GM12891 (cell line): ENCODE data around the gene C6orf58.
A peak's percentile ranks its signal among the peaks of the same experiment; 100 is the strongest.

Experiments
- DNase-seq: peaks from one replicate; pipeline ENCODE4 v3.0.0; 2011; ENCODE audit warnings: low spot score; ENCODE audit not compliant: insufficient read length
- FAIRE-seq: peaks from 2 replicates; lab custom pipeline; 2011; peaks lifted over from hg19 to GRCh38; lab: Jason Lieb, UNC
- PAX5 ChIP-seq: IDR thresholded peaks from 2 replicates; pipeline ENCODE4 v1.6.1; 2011; ENCODE audit warnings: low read length, moderate library complexity, mild to moderate bottlenecking; ENCODE audit not compliant: insufficient read depth, severe bottlenecking
- POLR2A ChIP-seq: IDR thresholded peaks from 2 replicates; pipeline ENCODE4 v1.6.1; 2011; ENCODE audit warnings: low read depth, low read length, control low read depth
- POLR2AphosphoS5 ChIP-seq: IDR thresholded peaks from 2 replicates; pipeline ENCODE4 v1.6.1; 2011; ENCODE audit warnings: low read depth, low read length, control low read depth
- POU2F2 ChIP-seq: IDR thresholded peaks from 2 replicates; pipeline ENCODE4 v1.6.1; 2011; ENCODE audit warnings: low read depth, mild to moderate bottlenecking, control low read depth, low read length, moderate library complexity
- SPI1 ChIP-seq: IDR thresholded peaks from 2 replicates; pipeline ENCODE4 v1.6.1; 2011; ENCODE audit warnings: low read depth, low read length, control low read depth
- TAF1 ChIP-seq: IDR thresholded peaks from 2 replicates; pipeline ENCODE4 v1.6.1; 2011; ENCODE audit warnings: low read depth, low read length, control low read depth

C6orf58 gene

DNA sequence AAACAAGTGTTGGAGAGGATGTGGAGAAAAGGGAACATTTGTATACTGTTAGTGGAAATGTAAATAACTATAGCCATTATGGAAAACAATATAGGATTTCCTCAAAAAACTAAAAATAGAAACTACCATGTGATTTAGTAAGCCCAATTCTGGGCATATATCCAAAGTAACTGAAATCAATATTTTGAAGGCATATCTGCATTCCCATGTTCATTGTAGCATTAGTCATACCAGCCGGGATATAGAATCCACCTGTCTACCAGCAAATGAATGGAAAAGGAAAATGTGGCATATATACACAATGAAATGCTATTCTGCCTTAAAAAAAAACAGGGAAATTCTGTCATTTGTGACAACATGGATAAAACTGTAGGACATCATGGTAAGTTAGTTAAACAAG lies 15.3 kb upstream of the C6orf58 start:
- TF ChIP-seq POLR2A (no peak), POLR2AphosphoS5 (no peak), PAX5 (no peak), POU2F2 (no peak), SPI1 (no peak), TAF1 (no peak)
- no peak for FAIRE-seq
- DNase-seq, result no peak

DNA sequence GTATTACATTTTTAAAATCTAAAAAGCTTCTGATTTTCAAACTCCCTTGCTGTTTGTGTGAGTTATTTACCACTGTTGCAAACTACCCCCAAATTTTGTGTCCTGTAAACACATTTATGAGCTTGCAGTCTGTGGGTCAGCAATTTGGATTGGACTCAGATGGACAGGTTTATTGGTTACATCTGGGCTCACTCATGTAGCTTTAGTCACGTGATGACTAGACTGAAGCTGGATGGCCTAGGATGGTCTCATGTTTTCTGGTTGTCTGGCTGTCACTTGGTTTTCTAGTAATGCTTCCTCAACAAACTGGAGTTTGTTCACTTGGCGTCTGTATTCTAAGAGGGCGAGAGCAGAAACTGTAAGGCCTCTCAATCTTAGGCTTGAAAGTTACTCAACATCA lies 12.2 kb upstream of the C6orf58 start:
- no peak for TF ChIP-seq POU2F2
- TF ChIP-seq SPI1, result no peak
- no peak for TF ChIP-seq POLR2AphosphoS5
- TF ChIP-seq TAF1, result no peak
- TF ChIP-seq POLR2A, result no peak
- no peak for TF ChIP-seq PAX5
- no peak for FAIRE-seq
- DNase-seq, result no peak

- TF ChIP-seq POLR2AphosphoS5 (no peak), SPI1 (no peak), TAF1 (no peak), PAX5 (no peak), POU2F2 (no peak), POLR2A (no peak)
- FAIRE-seq (no peak), DNase-seq (no peak)
Observed at GRCh38 chr6:127566119-127566518, 10.9 kb upstream of the C6orf58 start.

DNA sequence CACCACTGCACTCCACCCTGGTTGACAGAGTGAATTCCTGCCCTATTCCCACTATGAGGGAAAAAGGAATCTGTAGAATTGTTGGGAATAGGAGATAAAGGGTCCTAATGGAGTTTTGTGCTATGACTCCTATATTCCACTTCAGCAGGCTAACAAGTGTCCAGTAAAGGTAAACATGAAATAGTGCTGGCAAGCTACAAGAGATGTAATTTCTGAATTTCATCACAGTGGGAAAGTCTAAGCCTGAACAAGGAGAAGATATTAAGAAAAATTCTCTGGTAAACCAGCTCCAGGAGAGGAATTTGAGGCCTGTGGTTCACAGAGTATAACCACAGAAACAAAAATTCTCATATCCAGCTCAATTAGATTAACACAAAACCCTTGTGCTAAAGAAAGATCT lies 10.3 kb upstream of the C6orf58 start:
- no peak for TF ChIP-seq SPI1
- TF ChIP-seq POLR2A, result no peak
- no peak for FAIRE-seq
- DNase-seq, result no peak

- FAIRE-seq, result no peak
- TF ChIP-seq POU2F2, result no peak
- DNase-seq, result no peak
Observed at GRCh38 chr6:127567476-127567875, 9.5 kb upstream of the C6orf58 start.

- FAIRE-seq, result no peak
- TF ChIP-seq PAX5 (no peak), SPI1 (peak; percentile 59; the same call in 1 of the 2 replicates)
Observed at GRCh38 chr6:127570739-127571389, 6.1 kb upstream of the C6orf58 start.

DNA sequence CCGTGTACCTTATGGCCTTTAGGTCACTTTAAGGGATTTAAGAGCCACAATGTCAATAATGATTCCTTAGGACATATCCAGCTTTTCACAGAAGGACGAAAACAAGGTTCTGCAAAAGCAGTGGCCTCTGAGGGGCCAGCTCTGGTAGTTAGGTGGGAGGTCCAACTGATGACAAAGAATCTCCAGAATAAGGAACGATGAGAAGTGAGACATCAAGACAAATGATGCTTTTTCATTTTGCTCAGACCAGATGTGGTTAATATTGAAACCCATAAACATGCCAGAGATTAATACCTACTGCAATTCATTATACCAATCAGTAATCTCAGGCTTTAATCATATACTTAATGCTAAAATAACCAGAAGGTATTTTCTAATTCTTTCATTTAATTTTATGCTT lies 1.9 kb downstream of the C6orf58 start:
- no peak for TF ChIP-seq SPI1
- TF ChIP-seq POLR2A, result no peak
- TF ChIP-seq POLR2AphosphoS5, result no peak
- FAIRE-seq (no peak), DNase-seq (no peak)

More at GRCh38 chr6:127570739-127571389, 6.1 kb upstream of the C6orf58 start:
- DNase-seq, result no peak

GRCh38 chr6:127581576-127581975 lies 4.6 kb downstream of the C6orf58 start:
- peak; percentile 28 for FAIRE-seq
- no peak for TF ChIP-seq POLR2AphosphoS5
- TF ChIP-seq SPI1, result no peak
- no peak for TF ChIP-seq PAX5
- TF ChIP-seq POLR2A, result no peak
- TF ChIP-seq POU2F2, result no peak
- no peak for TF ChIP-seq TAF1

GRCh38 chr6:127582777-127583462 lies 5.9 kb downstream of the C6orf58 start:
- DNase-seq (no peak), FAIRE-seq (no peak)
- TF ChIP-seq POLR2A, result no peak
- no peak for TF ChIP-seq TAF1
- no peak for TF ChIP-seq PAX5
- no peak for TF ChIP-seq SPI1
- TF ChIP-seq POLR2AphosphoS5, result no peak
- no peak for TF ChIP-seq POU2F2

More at GRCh38 chr6:127581576-127581975, 4.6 kb downstream of the C6orf58 start:
- no peak for DNase-seq

DNA sequence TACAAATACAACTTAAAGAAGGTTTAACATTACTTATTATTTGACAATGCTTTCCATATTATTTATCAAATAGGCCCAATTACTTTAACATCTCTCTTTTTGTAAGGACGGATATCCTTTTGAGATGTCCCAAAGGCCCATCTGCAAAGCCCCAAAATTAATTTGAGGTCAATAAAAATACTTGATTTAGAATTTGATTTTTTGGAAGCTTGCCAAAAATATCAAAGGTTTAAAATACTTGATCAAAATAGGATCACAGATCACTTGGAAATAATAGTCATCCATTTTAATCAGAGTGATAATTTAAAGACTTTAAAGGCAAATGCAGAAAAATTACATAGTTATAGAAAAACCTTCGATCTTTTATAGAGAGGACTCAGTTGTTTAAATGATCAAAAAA lies 8.1 kb downstream of the C6orf58 start:
- no peak for FAIRE-seq
- no peak for DNase-seq
- no peak for TF ChIP-seq TAF1
- TF ChIP-seq SPI1, result no peak
- no peak for TF ChIP-seq POLR2A
- no peak for TF ChIP-seq POU2F2
- no peak for TF ChIP-seq POLR2AphosphoS5
- TF ChIP-seq PAX5, result no peak

DNA sequence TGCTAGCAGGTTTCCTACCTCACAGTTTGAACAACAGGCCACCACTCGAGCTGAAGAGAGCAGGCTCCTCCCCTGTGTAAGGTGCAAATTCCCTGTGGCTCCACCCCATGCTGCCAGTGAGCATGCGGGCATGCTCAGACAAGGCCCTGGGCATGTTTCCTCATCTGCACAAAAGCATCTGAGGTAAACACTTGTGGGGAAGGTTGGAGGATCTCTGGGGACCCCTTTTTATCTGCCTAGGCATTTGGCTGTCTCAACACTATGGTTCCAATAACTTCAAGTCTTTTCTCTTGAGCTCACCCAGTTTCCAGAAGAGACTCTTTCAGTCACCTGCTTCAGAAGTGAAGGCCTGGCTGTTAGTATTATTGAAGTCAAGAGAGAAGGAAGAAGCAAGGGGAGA lies 9.4 kb downstream of the C6orf58 start:
- no peak for TF ChIP-seq PAX5
- no peak for TF ChIP-seq SPI1
- TF ChIP-seq POLR2A, result no peak
- TF ChIP-seq POU2F2, result no peak
- no peak for TF ChIP-seq TAF1
- no peak for TF ChIP-seq POLR2AphosphoS5
- DNase-seq, result no peak
- no peak for FAIRE-seq
